K562 (cell line): ENCODE data around the gene PIKFYVE. TPM values are rescaled to one million over a fixed set of nuclear protein-coding genes. Genes with fewer than 3 reads are reported as not detected.

Source experiments
- CHD1 ChIP-seq: fragments of 200-600 bp; sonication (generic); IDR thresholded peaks from one replicate; pipeline ENCODE4 v1.6.1; 2012; ENCODE audit warnings: mild to moderate bottlenecking, moderate library complexity, low read length, inconsistent platforms
- CREB1 ChIP-seq, 2 experiments: sonication (generic) in 1 of 2; formaldehyde crosslinking in 1 of 2; IDR thresholded peaks; 2 replicates each; pipeline versions ENCODE4 v1.6.1 to v1.8.0; 2012 to 2022; ENCODE audit warnings: inconsistent platforms in 1 of 2, mild to moderate bottlenecking in 1 of 2, missing genetic modification reagents in 1 of 2, moderate library complexity in 1 of 2
- CREB3 ChIP-seq: fragments of 450-650 bp; conservative IDR thresholded peaks from 2 replicates; pipeline ENCODE4 v1.6.1; 2016; ENCODE audit warnings: missing genetic modification characterization, low read depth, mild to moderate bottlenecking, missing compliant biosample characterization, moderate library complexity
- EGR1 ChIP-seq: fragments of 450-650 bp; conservative IDR thresholded peaks from 2 replicates; pipeline ENCODE4 v1.6.1; 2017; ENCODE audit warnings: mild to moderate bottlenecking
- FOXA1 ChIP-seq: fragments of 450-650 bp; IDR thresholded peaks from 2 replicates; pipeline ENCODE4 v1.6.1; 2016; ENCODE audit warnings: mild to moderate bottlenecking, borderline replicate concordance
- FOXK2 ChIP-seq, 2 experiments: fragments of 450-650 bp; IDR thresholded peaks in 1 of 2; conservative IDR thresholded peaks in 1 of 2; 2 replicates each; pipeline ENCODE4 v1.6.1; 2016; ENCODE audit warnings: low read depth in 2 of 2, mild to moderate bottlenecking in 1 of 2
- GTF2A2 ChIP-seq: IDR thresholded peaks from 2 replicates; pipeline ENCODE4 v1.6.1; 2016; ENCODE audit warnings: mild to moderate bottlenecking, missing genetic modification characterization, missing compliant biosample characterization
- HCFC1 ChIP-seq: IDR thresholded peaks from 2 replicates; pipeline ENCODE4 v1.6.1; 2012; ENCODE audit warnings: low read depth, low read length, improper control_type of control experiment
- HDGF ChIP-seq: fragments of 450-650 bp; IDR thresholded peaks from 2 replicates; pipeline ENCODE4 v1.6.1; 2016
- HMGN3 ChIP-seq: IDR thresholded peaks from 2 replicates; pipeline ENCODE4 v1.6.1; 2011; ENCODE audit warnings: borderline replicate concordance, low read depth, mild to moderate bottlenecking, mixed read lengths, low read length; ENCODE audit not compliant: insufficient read length; ENCODE audit errors: extremely low read depth
- HNRNPL ChIP-seq: fragments of 200-400 bp; formaldehyde crosslinking; IDR thresholded peaks from 2 replicates; pipeline ENCODE4 v1.6.1; 2017; ENCODE audit warnings: low read depth, mild to moderate bottlenecking, low read length
- KDM2B ChIP-seq: fragments of 250-450 bp; sonication (Bioruptor Pico); IDR thresholded peaks from 2 replicates; pipeline ENCODE4 v1.8.0; 2021; ENCODE audit warnings: mild to moderate bottlenecking, moderate library complexity
- L3MBTL2 ChIP-seq: fragments of 450-650 bp; IDR thresholded peaks from 2 replicates; pipeline ENCODE4 v1.6.1; 2016; ENCODE audit warnings: mild to moderate bottlenecking, moderate library complexity
- MECOM ChIP-seq: fragments of 250-450 bp; sonication (Bioruptor Pico); IDR thresholded peaks from 2 replicates; pipeline ENCODE4 v1.8.0; 2022; ENCODE audit warnings: inconsistent platforms
- NFIX ChIP-seq: fragments of 250-450 bp; sonication (Bioruptor Pico); IDR thresholded peaks from 2 replicates; pipeline ENCODE4 v1.4.0; 2020; ENCODE audit warnings: low read depth, mild to moderate bottlenecking, moderate library complexity
- PATZ1 ChIP-seq: fragments of 250-450 bp; sonication (Bioruptor Pico); IDR thresholded peaks from 2 replicates; pipeline ENCODE4 v1.5.0; 2020; ENCODE audit warnings: mild to moderate bottlenecking, borderline replicate concordance
- SNIP1 ChIP-seq: fragments of 450-650 bp; IDR thresholded peaks from 2 replicates; pipeline ENCODE4 v1.7.1; 2017; ENCODE audit warnings: low read depth, mild to moderate bottlenecking
- TAF7 ChIP-seq: fragments of 450-650 bp; IDR thresholded peaks from 2 replicates; pipeline ENCODE4 v1.6.1; 2016; ENCODE audit warnings: missing genetic modification characterization, missing compliant biosample characterization
- TCFL5 ChIP-seq: fragments of 250-450 bp; sonication (Bioruptor Pico); conservative IDR thresholded peaks from 2 replicates; pipeline ENCODE4 v1.6.1; 2021; ENCODE audit warnings: mild to moderate bottlenecking, moderate library complexity, matching md5 sums
- ZBTB11 ChIP-seq, 3 experiments: fragments of 200-800 bp in 1 of 3; fragments of 250-450 bp in 1 of 3; fragments of 450-650 bp in 1 of 3; sonication (Bioruptor Pico) in 1 of 3; sonication (Bioruptor generic) in 1 of 3; formaldehyde crosslinking in 1 of 3; IDR thresholded peaks; 2 replicates each; pipeline versions ENCODE4 v1.6.1 to v1.8.0; 2016 to 2022; ENCODE audit warnings: mild to moderate bottlenecking in 2 of 3, missing genetic modification characterization in 2 of 3, missing compliant biosample characterization in 1 of 3, moderate library complexity in 1 of 3
- ZBTB8A ChIP-seq: fragments of 450-650 bp; IDR thresholded peaks from 2 replicates; pipeline ENCODE4 v1.6.1; 2018; ENCODE audit warnings: mild to moderate bottlenecking, moderate library complexity; ENCODE audit not compliant: partially characterized antibody
- ZKSCAN1 ChIP-seq: fragments of 150-350 bp; IDR thresholded peaks from 2 replicates; pipeline ENCODE4 v1.6.1; 2016; ENCODE audit warnings: low read depth, low read length
- ZKSCAN3 ChIP-seq: fragments of 250-450 bp; sonication (Bioruptor Pico); IDR thresholded peaks from 2 replicates; pipeline ENCODE4 v1.4.0; 2020
- polyA plus RNA-seq, 8 experiments: library from polyadenylated mRNA; depleted of rRNA in 4 of 8; stranded (reverse) in 5 of 8; unstranded in 3 of 8; fragments of >200 nt; fragmentation: Nextera tagmentation in 2 of 8; fragmentation: Illumina TruSeq in 1 of 8; extraction: Ambion mirVana in 2 of 8; extraction: Trizol in 1 of 8; gene quantifications; 2 replicates each; pipeline versions ENCODE4 v1.2.1 to v1.2.3, GENCODE V29; 2011 to 2014; ENCODE audit warnings: inconsistent platforms in 1 of 8, missing spikeins in 1 of 8
- total RNA-seq, 7 experiments: library from RNA; depleted of rRNA in 6 of 7; stranded (reverse); fragments of >200 nt in 6 of 7; fragmentation: Illumina TruSeq in 2 of 7; extraction: Trizol in 2 of 7; gene quantifications; 2 replicates each; pipeline versions ENCODE4 v1.2.1 to v1.2.3, GENCODE V29; 2011 to 2021; ENCODE audit warnings: low replicate concordance in 1 of 7

The PIKFYVE gene
- total and polyA plus RNA-seq, 9 of the 15 experiments (the other 6 are each of a cell fraction or from before 2014, with no cell fraction given): 3.6 to 25.6 (median 16.7) TPM

GRCh38 chr2:208265801-208266552 lies at the start of gene PIKFYVE (continued):
- TF ChIP-seq TCFL5 (CRISPR knock-in tag) (no peak), TAF7 (no peak), HNRNPL (no peak), CHD1 (no peak), FOXK2 (conservative IDR thresholded peaks at IDR 0.05 in 1 of 2, IDR thresholded peaks at IDR 0.05 in 1 of 2; ENCODE audit: low read depth in 2 of 2) (peak; percentile 64 to 75; a peak in 3 of 4 replicates), MECOM (CRISPR knock-in tag) (no peak), HDGF (no peak), NFIX (CRISPR knock-in tag) (no peak), ZKSCAN3 (CRISPR knock-in tag) (no peak), HCFC1 (peak; percentile 61), GTF2A2 (no peak), SNIP1 (no peak), ZBTB8A (no peak), ZBTB11 (CRISPR knock-in tag; IDR thresholded peaks at IDR 0.05) (0 out of 6 replicates have a peak, but pooled peaks of 1 of the 3 experiments have one; percentile 50), CREB1 (IDR thresholded peaks at IDR 0.05) (peak; percentile 77), CREB1 (CRISPR knock-in tag; IDR thresholded peaks at IDR 0.05) (peak; percentile 67; the same call in 1 of the 2 replicates), CREB3 (tag) (no peak), ZKSCAN1 (no peak), KDM2B (CRISPR knock-in tag) (no peak), EGR1 (no peak), L3MBTL2 (peak; percentile 83), PATZ1 (no peak), FOXA1 (no peak), HMGN3 (peak; percentile 67)
